CD4-positive, CD25-positive, alpha-beta regulatory T cell (primary cell): ENCODE results near the gene XYLT1. TPM values are rescaled to one million over a fixed set of nuclear protein-coding genes. Genes with fewer than 3 reads are reported as not detected.

Experiments used
- ATAC-seq, 2 donors: fragments of 150-1000 bp; cut with Tn5 transposase; one replicate each; pipeline ENCODE4 v1.10.0; 2021; ENCODE audit warnings: low read depth in 2 of 2, moderate number of reproducible peaks in 2 of 2, moderate library complexity in 1 of 2
- DNase-seq, 3 donors: peaks; one replicate each; pipeline versions ENCODE4 v3.0.0 to v3.0.0-alpha.2; 2012 to 2022; ENCODE audit warnings: mixed read lengths in 1 of 3
- H3K27ac ChIP-seq: one replicate; pipeline ENCODE4 v1.7.0; 2013; ENCODE audit warnings: mild to moderate bottlenecking, low read length; ENCODE audit not compliant: insufficient read depth, poor library complexity, severe bottlenecking
- H3K27me3 ChIP-seq: one replicate; pipeline ENCODE4 v1.7.0; 2013; ENCODE audit warnings: low read length; ENCODE audit not compliant: control insufficient read depth, insufficient read depth
- H3K36me3 ChIP-seq: one replicate; pipeline ENCODE4 v1.7.0; 2013; ENCODE audit warnings: mild to moderate bottlenecking, low read length, moderate library complexity; ENCODE audit not compliant: control insufficient read depth, insufficient read depth
- H3K4me1 ChIP-seq: 2 replicates; pipeline ENCODE4 v1.7.0; 2013; ENCODE audit warnings: mild to moderate bottlenecking, low read length; ENCODE audit not compliant: insufficient read depth, control insufficient read depth, poor library complexity, severe bottlenecking
- H3K4me3 ChIP-seq: one replicate; pipeline ENCODE4 v1.7.0; 2013; ENCODE audit warnings: low read depth, mild to moderate bottlenecking, low read length, moderate library complexity
- H3K9me3 ChIP-seq, 2 experiments: 1 replicate in 1 of 2; 2 replicates in 1 of 2; pipeline ENCODE4 v1.7.0; 2013; ENCODE audit warnings: low read length in 2 of 2, mild to moderate bottlenecking in 1 of 2, moderate library complexity in 1 of 2; ENCODE audit not compliant: control insufficient read depth in 2 of 2
- H3K27ac Mint-ChIP-seq, 3 donors: one replicate each; pipeline ENCODE4 v1.8.0; 2020 to 2022; ENCODE audit warnings: mild to moderate bottlenecking in 3 of 3, mixed read lengths in 3 of 3, moderate library complexity in 2 of 3
- H3K27me3 Mint-ChIP-seq: one replicate; pipeline ENCODE4 v1.8.0; 2022; ENCODE audit warnings: mild to moderate bottlenecking, mixed read lengths
- H3K36me3 Mint-ChIP-seq: one replicate; pipeline ENCODE4 v1.8.0; 2020; ENCODE audit warnings: mixed read lengths
- H3K4me1 Mint-ChIP-seq, 4 donors: one replicate each; pipeline ENCODE4 v1.8.0; 2020 to 2022; ENCODE audit warnings: mixed read lengths in 4 of 4, mild to moderate bottlenecking in 1 of 4
- H3K4me3 Mint-ChIP-seq, 4 donors: one replicate each; pipeline ENCODE4 v1.8.0; 2020 to 2022; ENCODE audit warnings: mild to moderate bottlenecking in 4 of 4, mixed read lengths in 4 of 4, moderate library complexity in 3 of 4
- H3K9me3 Mint-ChIP-seq, 7 donors: one replicate each; pipeline ENCODE4 v1.8.0; 2020 to 2022; ENCODE audit warnings: mixed read lengths in 7 of 7, mild to moderate bottlenecking in 3 of 7, moderate library complexity in 2 of 7
- polyA plus RNA-seq, 4 donors: library from polyadenylated mRNA; unstranded; fragments of 300-500 nt; fragmentation: Illumina TruSeq; gene quantifications; one replicate each; pipeline ENCODE4 v1.2.3, GENCODE V29; 2021
- total RNA-seq: library from RNA; stranded (reverse); gene quantifications from one replicate; pipeline ENCODE4 v1.2.3, GENCODE V29; 2022

The XYLT1 gene
- total and polyA plus RNA-seq, 5 donors from 2014 or later, result 0.68 to 26.3 (median 3.1) TPM

- Mint-ChIP-seq H3K27ac (no peak overlapping the region), H3K9me3 (peaks cover 0 to 2% (median 0%) of the 10 kb centered on the region in 7 donors)
- ATAC-seq, result no peak
These were observed 247.2 kb downstream of the XYLT1 start for GRCh38 chr16:17223576-17223975.

GRCh38 chr16:17222871-17223401 lies 247.8 kb downstream of the XYLT1 start:
- ATAC-seq (no peak), DNase-seq (no peak)
- no peak overlapping the region for H3K4me3 Mint-ChIP-seq
- Histone ChIP-seq H3K27ac (no peak overlapping the region), H3K36me3 (peaks cover 12% of the 10 kb centered on the region), H3K4me1 (no peaks in the 10 kb centered on the region), H3K9me3 (no peaks in the 10 kb centered on the region), H3K27me3 (no peaks in the 10 kb centered on the region), H3K4me3 (no peak overlapping the region)
- peaks cover 0 to 18% (median 8%) of the 10 kb centered on the region in 4 donors for H3K4me1 Mint-ChIP-seq
- H3K36me3 Mint-ChIP-seq, result peaks cover 34% of the 10 kb centered on the region
- no peak overlapping the region for H3K27ac Mint-ChIP-seq
- no peaks in the 10 kb centered on the region for H3K27me3 Mint-ChIP-seq
- H3K9me3 Mint-ChIP-seq, result peaks cover 0 to 2% (median 0%) of the 10 kb centered on the region in 7 donors

More at GRCh38 chr16:17223576-17223975, 247.2 kb downstream of the XYLT1 start:
- no peak overlapping the region for H3K4me3 ChIP-seq
- H3K4me1 ChIP-seq, result no peaks in the 10 kb centered on the region
- H3K9me3 ChIP-seq, result no peaks in the 10 kb centered on the region
- H3K36me3 ChIP-seq, result peaks cover 15% of the 10 kb centered on the region
- H3K36me3 Mint-ChIP-seq, result peaks cover 34% of the 10 kb centered on the region
- no peaks in the 10 kb centered on the region for H3K27me3 Mint-ChIP-seq
- H3K27me3 ChIP-seq, result no peaks in the 10 kb centered on the region
- no peak for DNase-seq
- no peak overlapping the region for H3K27ac ChIP-seq
- peaks cover 0 to 16% (median 9%) of the 10 kb centered on the region in 4 donors for H3K4me1 Mint-ChIP-seq
- H3K4me3 Mint-ChIP-seq, result no peak overlapping the region

- Mint-ChIP-seq H3K4me1 (peaks cover 0 to 12% (median 8%) of the 10 kb centered on the region in 4 donors), H3K9me3 (peaks cover 0 to 2% (median 0%) of the 10 kb centered on the region in 7 donors), H3K4me3 (no peak overlapping the region), H3K36me3 (peaks cover 34% of the 10 kb centered on the region), H3K27me3 (no peaks in the 10 kb centered on the region), H3K27ac (no peak overlapping the region)
- ATAC-seq (no peak), DNase-seq (no peak)
- H3K4me1 ChIP-seq, result no peaks in the 10 kb centered on the region
- H3K36me3 ChIP-seq, result peaks cover 15% of the 10 kb centered on the region
- no peak overlapping the region for H3K27ac ChIP-seq
- no peak overlapping the region for H3K4me3 ChIP-seq
- no peaks in the 10 kb centered on the region for H3K9me3 ChIP-seq
- no peaks in the 10 kb centered on the region for H3K27me3 ChIP-seq
These were observed 250.8 kb downstream of the XYLT1 start for GRCh38 chr16:17219991-17220390.

- Histone ChIP-seq H3K27ac (no peak overlapping the region), H3K9me3 (peaks cover 8 to 11% of the 10 kb centered on the region in 2 experiments), H3K27me3 (no peaks in the 10 kb centered on the region), H3K4me1 (no peaks in the 10 kb centered on the region), H3K36me3 (peaks cover 3% of the 10 kb centered on the region), H3K4me3 (no peak overlapping the region)
- no peak for ATAC-seq
- Mint-ChIP-seq H3K4me3 (no peak overlapping the region), H3K4me1 (peaks cover 0 to 24% (median 15%) of the 10 kb centered on the region in 4 donors), H3K27ac (peak overlapping the region in 1 of 3 donors; percentile 86), H3K27me3 (no peaks in the 10 kb centered on the region), H3K36me3 (peaks cover 38% of the 10 kb centered on the region), H3K9me3 (peaks cover 0 to 4% (median 0%) of the 10 kb centered on the region in 7 donors)
- no peak for DNase-seq
These were observed 254.8 kb downstream of the XYLT1 start for GRCh38 chr16:17215936-17216335.

- DNase-seq (no peak), ATAC-seq (no peak)
- Mint-ChIP-seq H3K27ac (peak overlapping the region in 1 of 3 donors; percentile 86), H3K9me3 (peaks cover 0 to 4% (median 0%) of the 10 kb centered on the region in 7 donors), H3K27me3 (no peaks in the 10 kb centered on the region), H3K36me3 (peaks cover 34% of the 10 kb centered on the region), H3K4me1 (peaks cover 0 to 20% (median 15%) of the 10 kb centered on the region in 4 donors), H3K4me3 (no peak overlapping the region)
- H3K27ac ChIP-seq, result no peak overlapping the region
- H3K27me3 ChIP-seq, result no peaks in the 10 kb centered on the region
- no peak overlapping the region for H3K4me3 ChIP-seq
- H3K4me1 ChIP-seq, result no peaks in the 10 kb centered on the region
- H3K36me3 ChIP-seq, result peaks cover 3% of the 10 kb centered on the region
- peaks cover 8 to 11% of the 10 kb centered on the region in 2 experiments for H3K9me3 ChIP-seq
These were observed 255.5 kb downstream of the XYLT1 start for GRCh38 chr16:17215306-17215705.

- no peak for ATAC-seq
- no peaks in the 10 kb centered on the region for H3K4me1 ChIP-seq
- no peaks in the 10 kb centered on the region for H3K27me3 Mint-ChIP-seq
- H3K4me1 Mint-ChIP-seq, result peaks cover 0 to 20% (median 16%) of the 10 kb centered on the region in 4 donors
- no peak overlapping the region for H3K4me3 ChIP-seq
- H3K9me3 Mint-ChIP-seq, result peaks cover 0 to 4% (median 0%) of the 10 kb centered on the region in 7 donors
- peaks cover 8 to 11% of the 10 kb centered on the region in 2 experiments for H3K9me3 ChIP-seq
- no peak overlapping the region for H3K4me3 Mint-ChIP-seq
- H3K27ac Mint-ChIP-seq, result no peak overlapping the region
- no peak for DNase-seq
- H3K36me3 ChIP-seq, result peaks cover 3% of the 10 kb centered on the region
- no peaks in the 10 kb centered on the region for H3K27me3 ChIP-seq
- no peak overlapping the region for H3K27ac ChIP-seq
- H3K36me3 Mint-ChIP-seq, result peaks cover 34% of the 10 kb centered on the region
These were observed 256.8 kb downstream of the XYLT1 start for GRCh38 chr16:17213974-17214373.

- no peaks in the 10 kb centered on the region for H3K27me3 Mint-ChIP-seq
- Histone ChIP-seq H3K36me3 (peaks cover 3% of the 10 kb centered on the region), H3K4me3 (no peak overlapping the region), H3K9me3 (peaks cover 8 to 11% of the 10 kb centered on the region in 2 experiments), H3K27me3 (no peaks in the 10 kb centered on the region), H3K27ac (no peak overlapping the region), H3K4me1 (no peaks in the 10 kb centered on the region)
- no peak overlapping the region for H3K4me3 Mint-ChIP-seq
- DNase-seq (peak in 2 of 3 donors; percentile 9 to 55), ATAC-seq (peak; percentile 24 to 60)
- H3K4me1 Mint-ChIP-seq, result peaks cover 0 to 17% (median 15%) of the 10 kb centered on the region in 4 donors
- H3K36me3 Mint-ChIP-seq, result peaks cover 27% of the 10 kb centered on the region
- peaks cover 0 to 3% (median 0%) of the 10 kb centered on the region in 7 donors for H3K9me3 Mint-ChIP-seq
- peak overlapping the region in 2 of 3 donors; percentile 5 to 7 for H3K27ac Mint-ChIP-seq
These were observed 257.7 kb downstream of the XYLT1 start for GRCh38 chr16:17213025-17213424.

GRCh38 chr16:17212606-17213005 lies 258.2 kb downstream of the XYLT1 start:
- no peak overlapping the region for H3K4me3 Mint-ChIP-seq

More at GRCh38 chr16:17212606-17213005, 258.2 kb downstream of the XYLT1 start:
- peaks cover 3% of the 10 kb centered on the region for H3K36me3 ChIP-seq
- H3K4me1 Mint-ChIP-seq, result peaks cover 0 to 17% (median 15%) of the 10 kb centered on the region in 4 donors
- ATAC-seq (no peak), DNase-seq (no peak)
- H3K36me3 Mint-ChIP-seq, result peaks cover 27% of the 10 kb centered on the region
- H3K27me3 Mint-ChIP-seq, result no peaks in the 10 kb centered on the region
- peaks cover 8 to 11% of the 10 kb centered on the region in 2 experiments for H3K9me3 ChIP-seq
- H3K27me3 ChIP-seq, result no peaks in the 10 kb centered on the region
- H3K9me3 Mint-ChIP-seq, result peaks cover 0 to 2% (median 0%) of the 10 kb centered on the region in 7 donors
- peak overlapping the region in 2 of 3 donors; percentile 5 to 7 for H3K27ac Mint-ChIP-seq
- H3K27ac ChIP-seq, result no peak overlapping the region
- no peak overlapping the region for H3K4me3 ChIP-seq
- no peaks in the 10 kb centered on the region for H3K4me1 ChIP-seq
